K562 (cell line): ENCODE data around the gene CIAO3. TPM values are rescaled to one million over a fixed set of nuclear protein-coding genes. Genes with fewer than 3 reads are reported as not detected.

Source experiments
- ATAC-seq: fragments of 200-7000 bp; cut with Tn5 transposase; 3 replicates; pipeline ENCODE4 v1.9.1; 2020; ENCODE audit warnings: moderate library complexity
- BruUV-seq: library from RNA; stranded (reverse); fragments of 400-500 nt; replicated peaks from 2 replicates; lab custom pipeline; 2021; lab: Mats Ljungman, UMichigan
- CTCF ChIA-PET: fragments of 300-600 bp; formaldehyde crosslinking; extraction: SDS; loops from one replicate; lab custom pipeline; 2021; ENCODE audit warnings: low intra/inter-chr PET ratio; lab: Yijun Ruan, JAX
- POLR2A ChIA-PET: fragments of 300-600, 350-650 bp; sonication (Branson Sonifier 250); formaldehyde crosslinking; extraction: SDS; loops from one replicate; lab custom pipeline; 2021; ENCODE audit warnings: antibody characterized with exemption, inconsistent platforms; lab: Yijun Ruan, JAX
- DNase-seq, 4 experiments: peaks; one replicate each; pipeline versions ENCODE4 v3.0.0 to v3.0.0-alpha.2; 2011 to 2018; ENCODE audit warnings: low spot score in 3 of 4, mixed read lengths in 3 of 4; ENCODE audit errors: extremely low read depth in 1 of 4
- FAIRE-seq: peaks from 2 replicates; lab custom pipeline; 2011; peaks lifted over from hg19 to GRCh38; lab: Jason Lieb, UNC
- H2AFZ ChIP-seq: 2 replicates; pipeline ENCODE4 v1.6.0; 2011; ENCODE audit warnings: low read depth, low read length, control low read depth, inconsistent platforms
- H3K27ac ChIP-seq: fragments of 200-600 bp; 3 replicates; pipeline ENCODE4 v1.8.0; 2011; ENCODE audit warnings: low read depth, mild to moderate bottlenecking, control low read depth, inconsistent platforms, low read length, moderate library complexity, mixed read lengths; ENCODE audit errors: extremely low read depth
- H3K27me3 ChIP-seq, 2 experiments: fragments of 300-600 bp in 1 of 2; 2 replicates in 1 of 2; 3 replicates in 1 of 2; pipeline versions ENCODE4 v1.6.0 to v1.8.0; 2011; ENCODE audit warnings: inconsistent platforms in 2 of 2, low read length in 2 of 2, mild to moderate bottlenecking in 1 of 2, mixed read lengths in 1 of 2, moderate library complexity in 1 of 2; ENCODE audit not compliant: control insufficient read depth in 2 of 2, insufficient read depth in 2 of 2
- H3K36me3 ChIP-seq: fragments of 300-600 bp; 3 replicates; pipeline ENCODE4 v1.8.0; 2011; ENCODE audit warnings: mild to moderate bottlenecking, low read length, inconsistent platforms; ENCODE audit not compliant: control insufficient read depth, insufficient read depth
- H3K4me1 ChIP-seq, 2 experiments: fragments of 200-600 bp in 1 of 2; replicated peaks in 1 of 2; 2 replicates in 1 of 2; 3 replicates in 1 of 2; pipeline versions ENCODE4 v1.5.1 to v1.8.0; 2011; ENCODE audit warnings: inconsistent platforms in 2 of 2, low read length in 2 of 2, mild to moderate bottlenecking in 1 of 2, mixed read lengths in 1 of 2, moderate library complexity in 1 of 2; ENCODE audit not compliant: control insufficient read depth in 2 of 2, insufficient read depth in 2 of 2
- H3K4me2 ChIP-seq: 2 replicates; pipeline ENCODE4 v1.6.1; 2011; ENCODE audit warnings: low read length, control low read depth, inconsistent platforms, mixed read lengths; ENCODE audit not compliant: insufficient read depth
- H3K4me3 ChIP-seq: fragments of 200-600 bp; sonication (generic), shearing (Covaris generic); 2 replicates; pipeline ENCODE4 v1.5.1; 2016; ENCODE audit warnings: control low read depth, inconsistent platforms
- H3K79me2 ChIP-seq: fragments of 200-600 bp; 3 replicates; pipeline ENCODE4 v1.8.0; 2011; ENCODE audit warnings: low read length, inconsistent platforms; ENCODE audit not compliant: control insufficient read depth, insufficient read depth
- H3K9ac ChIP-seq, 2 experiments: 2 replicates each; pipeline versions ENCODE4 v1.6.0 to v1.6.1; 2011; ENCODE audit warnings: low read depth in 2 of 2, low read length in 2 of 2, control low read depth in 1 of 2, inconsistent platforms in 1 of 2, mild to moderate bottlenecking in 1 of 2, mixed read lengths in 1 of 2; ENCODE audit not compliant: insufficient read depth in 1 of 2
- H3K9me1 ChIP-seq: one replicate; pipeline ENCODE4 v1.6.0; 2011; ENCODE audit warnings: inconsistent platforms, mild to moderate bottlenecking, low read length, moderate library complexity; ENCODE audit not compliant: control insufficient read depth, insufficient read depth
- H3K9me3 ChIP-seq: replicated peaks from 2 replicates; pipeline ENCODE4 v1.5.1; 2011; ENCODE audit warnings: low read depth, low read length, inconsistent platforms; ENCODE audit not compliant: control insufficient read depth, insufficient read depth
- H4K20me1 ChIP-seq: replicated peaks from 2 replicates; pipeline ENCODE4 v1.6.1; 2011; ENCODE audit warnings: low read length, inconsistent platforms, mixed read lengths; ENCODE audit not compliant: control insufficient read depth, insufficient read depth
- SMARCA5 ChIP-seq: fragments of 450-650 bp; IDR thresholded peaks from 2 replicates; pipeline ENCODE4 v1.6.1; 2016
- TBP ChIP-seq: optimal IDR thresholded peaks from 2 replicates; pipeline ENCODE3; 2011; ENCODE audit warnings: low read depth, low read length, improper control_type of control experiment
- ZC3H4 ChIP-seq: sonication (generic); formaldehyde crosslinking; IDR thresholded peaks from 2 replicates; pipeline ENCODE4 v1.9.0; 2021; ENCODE audit warnings: missing genetic modification reagents, borderline replicate concordance
- ZNF133 ChIP-seq: fragments of 250-450 bp; sonication (Bioruptor Pico); IDR thresholded peaks from 2 replicates; pipeline ENCODE4 v1.4.0; 2020; ENCODE audit warnings: mild to moderate bottlenecking
- ZNF740 ChIP-seq, 3 experiments: fragments of 200-800 bp in 1 of 3; sonication (Bioruptor generic) in 1 of 3; sonication (generic) in 1 of 3; formaldehyde crosslinking in 1 of 3; IDR thresholded peaks; 2 replicates each; pipeline versions ENCODE4 v1.6.1 to v1.8.0; 2016 to 2022; ENCODE audit warnings: mild to moderate bottlenecking in 2 of 3, missing compliant biosample characterization in 2 of 3, missing genetic modification characterization in 2 of 3, missing genetic modification reagents in 1 of 3
- WGBS: fragments of 100-300 bp; shearing (Covaris generic); methylation state at CpG from one replicate; pipeline ENCODE4 v1.1.6; 2016; ENCODE audit warnings: low coverage, mixed read lengths; ENCODE audit not compliant: insufficient coverage; ENCODE audit errors: missing lambda C conversion rate; 5-methylcytosine and 5-hydroxymethylcytosine counted together
- in situ Hi-C: fragments of 300-500 bp; cut with MboI; formaldehyde crosslinking; loops from 4 replicates; pipeline ENCODE4 v1.15.0; 2018; ENCODE audit warnings: inconsistent platforms, mixed read lengths
- intact Hi-C: fragments of 100-400 bp; cut with micrococcal nuclease; formaldehyde crosslinking; loops from 2 replicates; pipeline ENCODE4 v1.14.2; 2022
- polyA plus RNA-seq, 8 experiments: library from polyadenylated mRNA; depleted of rRNA in 4 of 8; stranded (reverse) in 5 of 8; unstranded in 3 of 8; fragments of >200 nt; fragmentation: Nextera tagmentation in 2 of 8; fragmentation: Illumina TruSeq in 1 of 8; extraction: Ambion mirVana in 2 of 8; extraction: Trizol in 1 of 8; gene quantifications; 2 replicates each; pipeline versions ENCODE4 v1.2.1 to v1.2.3, GENCODE V29; 2011 to 2014; ENCODE audit warnings: inconsistent platforms in 1 of 8, missing spikeins in 1 of 8
- total RNA-seq, 7 experiments: library from RNA; depleted of rRNA in 6 of 7; stranded (reverse); fragments of >200 nt in 6 of 7; fragmentation: Illumina TruSeq in 2 of 7; extraction: Trizol in 2 of 7; gene quantifications; 2 replicates each; pipeline versions ENCODE4 v1.2.1 to v1.2.3, GENCODE V29; 2011 to 2021; ENCODE audit warnings: low replicate concordance in 1 of 7

Gene CIAO3
- total and polyA plus RNA-seq, 9 of the 15 experiments (the other 6 are each of a cell fraction or from before 2014, with no cell fraction given), result 2.2 to 35.6 (median 18.7) TPM

- TF ChIP-seq ZNF133 (CRISPR knock-in tag), result no peak
Measured at GRCh38 chr16:778909-779527, 38.2 kb upstream of the CIAO3 start (continued).

GRCh38 chr16:778447-778846, 37.6 kb upstream of the CIAO3 start:
- peaks cover 2 to 74% of the 10 kb centered on the region in 2 experiments; a peak in 3 of 5 replicates for H3K4me1 ChIP-seq
- no peak overlapping the region for H3K27ac ChIP-seq
- no peaks in the 10 kb centered on the region for H3K9me3 ChIP-seq
- H3K27me3 ChIP-seq, result peaks cover 0 to 11% of the 10 kb centered on the region in 2 experiments; a peak in 2 of 5 replicates
- CTCF ChIA-PET, result no interaction called here
- H3K9me1 ChIP-seq, result peaks cover 2% of the 10 kb centered on the region
- no peak overlapping the region for H2AFZ ChIP-seq
- intact Hi-C loops (no loop called here), in situ Hi-C loops (no loop called here)
- TF ChIP-seq ZNF740 (CRISPR knock-in tag; IDR thresholded peaks at IDR 0.05) (0 out of 2 replicates have a peak, but pooled peaks have one; percentile 9), ZNF740 (tag; IDR thresholded peaks at IDR 0.05) (no peak), TBP (no peak), ZC3H4 (0 out of 2 replicates have a peak, but pooled peaks have one; percentile 34), SMARCA5 (no peak)
- no peak overlapping the region for H3K4me2 ChIP-seq
- peaks cover 7% of the 10 kb centered on the region for H4K20me1 ChIP-seq
- ATAC-seq (peak; percentile 34; the same call in 2 of the 3 replicates), FAIRE-seq (no peak), DNase-seq (no peak)
- BruUV-seq, result no TSS peak
- WGBS, result 69% methylated on average over 8 of the region's 11 CpGs
- peak overlapping the region in 1 of 2 experiments; percentile 79; a peak in 2 of 4 replicates for H3K9ac ChIP-seq
- H3K36me3 ChIP-seq, result no peaks in the 10 kb centered on the region
- H3K4me3 ChIP-seq, result no peak overlapping the region
- H3K79me2 ChIP-seq, result no peaks in the 10 kb centered on the region
- POLR2A ChIA-PET, result no interaction called here
